ENCODE results near the gene IFNGR1.
"Not testable (repeated sequence)": the region's sequence is repeated elsewhere in the genome, so short reads cannot be mapped to it uniquely, and the experiment has no call there.

The IFNGR1 gene

DNA sequence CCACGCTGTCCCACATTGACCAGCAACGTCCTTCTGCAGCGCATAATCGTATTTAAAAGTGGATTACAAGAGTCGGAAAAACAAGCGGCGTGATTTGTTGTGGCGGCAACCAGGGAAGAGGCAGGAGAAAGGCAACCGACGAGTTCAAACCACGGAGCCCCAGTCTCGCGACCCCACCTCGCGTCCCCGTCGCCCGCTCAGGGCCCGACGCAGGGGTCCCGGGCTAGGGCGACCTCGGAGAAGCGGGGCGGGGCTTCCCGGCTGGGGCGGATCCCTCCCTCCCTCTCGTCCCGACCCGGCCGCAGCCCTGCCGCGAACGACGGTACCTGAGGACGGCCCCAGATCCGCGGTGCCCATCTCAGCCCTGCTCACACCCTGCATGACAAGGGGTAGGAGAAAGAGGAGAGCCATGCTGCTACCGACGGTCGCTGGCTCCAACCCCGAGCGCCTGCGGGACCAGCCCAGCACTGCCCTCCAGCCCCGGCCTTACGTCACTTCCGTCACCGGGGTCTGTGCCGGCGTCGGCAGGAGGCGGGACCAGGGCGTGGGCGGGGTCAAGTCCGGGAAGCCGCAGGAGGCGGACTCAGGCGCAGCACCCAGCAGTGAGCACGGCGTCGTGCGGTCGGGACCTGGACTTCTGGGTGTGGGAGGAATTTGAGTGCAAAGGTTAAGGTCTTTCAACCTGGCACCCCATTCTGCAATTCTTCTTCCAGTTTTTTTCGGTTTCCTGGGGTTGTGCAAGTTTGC lies at the start of gene IFNGR1:
Gene IFNGR1, minus strand, starts transcription at position 469 of the 747 bp plus-strand sequence. Its CDS starts 58 bp downstream, at position 411.
- DNase-seq = peak; percentile 65

DNA sequence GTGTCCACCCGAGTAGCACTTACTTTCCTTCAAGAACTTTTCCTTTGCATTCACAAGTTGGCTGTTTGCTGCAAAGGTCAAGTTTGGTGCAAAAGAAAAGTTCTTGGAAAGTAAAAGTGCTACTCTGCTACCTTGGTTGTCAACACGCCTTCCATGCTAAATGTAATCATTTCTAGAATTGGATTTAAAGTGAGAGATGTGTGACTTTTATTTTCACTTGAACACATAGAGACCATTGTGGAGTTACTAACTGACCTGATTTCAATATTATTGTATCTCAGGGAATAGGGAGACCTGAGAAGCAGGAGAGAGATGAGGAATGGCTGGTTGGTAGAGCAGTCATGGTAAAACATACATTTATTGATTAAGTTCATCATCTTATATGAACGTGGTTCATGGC lies 49.7 kb upstream of the IFNGR1 start:
- DNase-seq = no peak

DNA sequence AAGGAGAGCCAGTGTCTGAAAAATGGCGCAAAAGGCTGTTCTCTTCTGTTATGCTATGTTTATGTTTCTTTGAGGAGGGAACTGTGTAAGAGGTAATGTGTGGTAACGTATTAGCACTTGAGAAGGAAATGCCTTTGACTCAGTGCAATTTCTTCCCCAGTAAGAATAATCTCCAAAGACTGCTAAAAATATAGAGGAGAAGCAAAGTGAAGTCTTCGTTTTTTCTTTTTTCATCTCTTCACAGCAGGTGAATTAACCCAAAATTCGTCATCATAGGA lies 47.1 kb upstream of the IFNGR1 start:
- DNase-seq = no peak

DNA sequence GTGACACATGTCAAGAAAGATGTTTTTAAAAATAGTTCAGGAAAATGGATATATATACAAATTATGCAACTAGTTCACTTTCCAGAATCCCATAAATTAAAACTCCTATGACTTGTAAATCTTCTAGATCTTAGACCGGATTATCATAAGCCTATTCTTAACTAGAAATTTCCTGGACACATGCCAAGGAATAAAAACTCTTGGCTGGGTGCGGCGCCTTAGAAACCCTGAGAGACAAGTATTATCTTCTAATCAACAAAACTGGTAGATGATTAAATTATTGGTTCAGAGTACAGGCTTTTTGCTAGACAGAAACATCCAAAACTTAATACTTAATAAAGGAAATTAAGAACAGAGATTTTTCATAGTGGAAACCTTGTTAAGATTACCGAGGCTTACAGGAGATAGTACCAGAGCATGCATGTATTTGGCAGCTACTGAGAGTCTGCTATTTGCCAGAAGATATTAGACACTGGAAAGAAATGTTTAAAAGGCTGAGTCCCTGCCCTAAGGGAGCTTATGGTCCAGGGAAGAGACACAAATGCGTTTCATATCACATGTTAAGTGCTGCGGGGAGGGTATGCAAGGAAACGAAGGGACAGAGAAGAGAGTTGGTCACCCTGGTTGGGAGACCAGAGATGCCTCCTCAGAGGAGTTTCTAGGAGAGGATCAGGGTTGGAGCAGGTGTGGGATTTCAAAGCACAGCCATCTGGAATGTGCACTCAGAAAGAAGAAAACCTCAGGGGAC lies 46.5 kb upstream of the IFNGR1 start:
- no peak for DNase-seq

DNA sequence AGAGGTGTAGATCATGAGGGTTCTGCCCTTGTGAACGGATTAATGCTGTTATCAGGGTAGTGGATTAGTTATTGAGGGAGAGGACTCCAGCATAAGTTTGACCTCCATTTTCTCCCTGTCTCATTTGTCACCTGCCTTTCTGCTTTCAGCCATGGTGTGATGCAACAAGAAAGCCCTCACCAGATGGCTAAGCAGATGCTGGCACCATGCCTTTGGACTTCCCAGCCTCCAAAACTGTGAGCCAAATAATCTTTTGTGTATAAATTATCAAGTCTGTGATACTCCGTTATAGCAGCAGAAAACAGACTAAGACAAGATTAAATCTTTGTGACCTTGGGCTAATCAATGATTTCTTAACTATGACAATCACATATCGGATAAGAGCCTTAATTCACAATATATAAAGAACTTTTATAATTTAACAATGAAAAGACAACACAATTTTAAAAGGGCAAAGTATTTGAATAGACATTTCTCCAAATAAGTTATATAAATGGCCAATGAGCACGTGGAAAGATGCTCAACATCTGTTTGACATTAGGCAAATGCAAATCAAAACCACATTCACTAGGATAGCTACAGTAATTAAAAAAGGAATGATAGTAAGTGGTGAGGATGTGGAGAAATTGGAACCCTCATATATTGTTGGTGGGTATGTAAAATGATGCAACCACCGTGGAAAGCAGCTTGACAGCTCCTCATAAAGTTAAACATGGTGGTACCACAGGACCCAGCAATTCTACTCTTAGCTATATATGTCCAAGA lies 45.3 kb upstream of the IFNGR1 start:
- no peak for DNase-seq

DNA sequence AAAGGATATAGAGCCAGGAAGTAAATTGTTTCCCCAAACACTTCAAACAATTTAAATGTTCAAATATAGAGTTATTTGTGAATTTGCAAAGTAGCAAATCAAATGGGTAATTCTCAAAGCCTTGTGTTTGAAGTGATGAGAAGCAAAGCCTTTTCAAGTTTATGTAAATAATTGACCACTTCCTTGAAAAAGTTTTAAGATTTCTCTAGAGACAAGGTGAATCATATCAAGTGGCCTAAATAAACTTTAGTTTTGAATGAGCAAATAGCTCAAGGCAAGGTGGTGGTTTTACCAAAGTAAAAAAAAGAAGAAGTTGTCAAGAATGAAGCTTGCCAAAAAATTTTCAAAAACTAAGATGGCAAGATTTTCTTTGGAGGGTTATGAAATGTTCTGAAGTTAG lies 42.6 kb upstream of the IFNGR1 start:
- no peak for DNase-seq

DNA sequence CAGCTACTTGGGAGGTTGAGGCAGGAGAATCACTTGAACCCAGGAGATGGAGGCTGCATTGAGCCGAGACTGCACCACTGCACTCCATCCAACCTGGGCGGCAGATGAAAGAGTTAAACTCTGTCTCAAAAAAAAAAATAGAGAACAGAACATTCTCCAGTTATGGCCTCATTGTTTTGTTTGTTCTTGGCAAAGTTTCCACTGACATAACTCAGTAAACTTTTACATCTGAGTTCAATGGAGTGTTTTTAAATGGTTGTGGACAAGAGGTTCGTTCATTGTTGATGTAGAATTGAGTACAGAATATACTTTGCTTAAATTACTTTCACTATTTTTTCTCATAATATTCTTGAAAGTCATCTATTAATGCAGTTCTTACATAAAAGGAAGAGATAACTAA lies 42.2 kb upstream of the IFNGR1 start:
- no peak for DNase-seq

DNA sequence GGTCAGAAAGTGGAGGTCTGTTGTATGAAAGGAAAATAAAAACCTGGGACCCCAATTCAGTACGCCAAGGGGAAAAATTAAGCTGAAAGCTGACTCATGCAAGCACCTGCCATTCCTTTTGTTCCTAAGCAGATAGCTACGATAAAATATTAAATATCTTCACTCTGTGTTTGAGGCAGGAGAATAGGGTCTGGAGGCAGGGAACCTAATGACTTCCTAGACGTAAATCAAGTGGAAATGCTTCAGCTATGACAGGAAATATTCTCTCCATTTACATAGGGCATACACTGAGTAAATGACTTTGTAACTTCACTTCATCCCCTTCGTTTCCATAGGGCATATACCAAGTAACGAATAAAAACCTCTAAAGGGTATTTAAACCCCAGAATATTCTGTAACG lies 41.0 kb upstream of the IFNGR1 start:
- DNase-seq = no peak

DNA sequence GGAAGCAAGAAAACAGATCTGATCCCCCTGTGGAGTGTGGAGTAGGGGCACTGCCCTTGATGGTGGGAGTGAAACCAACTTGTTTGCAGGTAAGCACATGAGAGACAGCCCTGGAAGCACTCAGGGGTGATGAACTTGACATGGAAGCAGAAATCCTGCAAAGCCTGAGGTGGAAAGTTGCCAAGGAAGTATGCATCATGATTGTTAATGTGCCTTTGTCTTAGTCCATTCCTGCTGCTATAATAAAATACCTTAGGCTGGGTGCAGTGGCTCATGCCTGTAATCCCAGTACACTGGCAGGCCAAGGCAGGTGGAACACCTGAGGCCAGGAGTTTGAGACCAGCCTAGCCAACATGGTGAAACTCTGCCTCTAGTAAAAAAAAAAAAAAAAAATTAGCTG lies 40.2 kb upstream of the IFNGR1 start:
- DNase-seq = no peak

- DNase-seq = no peak
Observed at GRCh38 chr6:137258170-137258569, 39.0 kb upstream of the IFNGR1 start.

- no peak for DNase-seq
Observed at GRCh38 chr6:137256350-137257103, 37.3 kb upstream of the IFNGR1 start.

GRCh38 chr6:137254966-137255365 lies 35.8 kb upstream of the IFNGR1 start:
- DNase-seq = no peak

DNA sequence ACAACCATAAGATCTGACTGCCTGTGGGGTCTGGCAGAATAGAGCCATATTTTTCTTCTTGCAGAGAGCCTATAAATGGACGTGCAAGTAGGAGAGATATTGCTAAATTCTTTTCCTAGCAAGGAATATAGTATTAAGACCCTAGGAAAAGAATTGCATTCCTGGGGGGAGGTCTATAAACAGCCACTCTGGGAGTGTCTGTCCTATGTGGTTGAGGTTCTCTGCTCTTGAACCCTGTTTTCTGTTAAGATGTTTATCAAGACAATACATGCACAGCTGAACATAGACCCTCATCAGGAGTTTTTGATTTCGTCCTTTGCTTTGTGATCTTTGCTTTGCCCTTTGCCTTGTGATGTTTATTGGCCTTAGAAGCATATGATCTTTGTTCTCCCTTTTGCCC lies 35.2 kb upstream of the IFNGR1 start:
- not testable (repeated sequence) for DNase-seq

DNA sequence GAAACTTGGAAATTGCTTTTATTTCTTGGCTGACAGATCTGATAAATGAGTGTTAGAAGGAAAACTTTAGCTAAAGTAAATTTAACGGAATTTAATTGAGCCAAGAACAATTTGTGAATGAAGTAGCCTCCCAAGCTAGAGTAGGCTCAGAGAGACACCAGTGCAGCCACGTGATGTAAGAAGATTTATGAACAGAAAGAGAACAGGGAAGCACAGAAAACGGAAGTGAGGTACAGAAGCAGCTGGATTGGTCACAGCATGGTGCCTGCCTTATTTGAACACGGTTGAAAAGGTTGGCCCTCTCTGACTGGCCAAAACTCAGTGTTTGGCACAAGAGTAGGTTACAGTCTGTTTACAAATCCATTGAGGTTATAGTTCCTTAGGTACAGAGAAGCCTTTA lies 29.5 kb upstream of the IFNGR1 start:
- DNase-seq = no peak

DNA sequence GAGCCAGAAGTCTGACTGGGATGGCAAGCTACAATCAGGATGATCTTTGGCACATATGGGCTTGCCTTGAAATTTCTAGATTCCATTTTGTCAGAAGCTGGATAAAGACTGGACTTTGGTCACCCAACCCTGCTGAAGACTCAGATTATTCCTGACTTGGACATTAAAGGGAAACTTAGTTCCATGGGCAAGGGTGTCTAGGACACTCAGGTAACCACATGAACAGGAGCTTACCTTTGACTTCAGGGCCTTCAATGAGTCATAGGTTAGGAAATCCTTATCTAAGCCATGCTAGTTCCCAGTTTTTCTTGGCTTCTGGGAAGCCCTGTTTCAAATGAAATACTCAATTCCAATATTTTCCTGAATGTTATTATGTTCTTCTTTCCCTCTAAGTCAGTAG lies 28.5 kb upstream of the IFNGR1 start:
- DNase-seq = no peak

DNA sequence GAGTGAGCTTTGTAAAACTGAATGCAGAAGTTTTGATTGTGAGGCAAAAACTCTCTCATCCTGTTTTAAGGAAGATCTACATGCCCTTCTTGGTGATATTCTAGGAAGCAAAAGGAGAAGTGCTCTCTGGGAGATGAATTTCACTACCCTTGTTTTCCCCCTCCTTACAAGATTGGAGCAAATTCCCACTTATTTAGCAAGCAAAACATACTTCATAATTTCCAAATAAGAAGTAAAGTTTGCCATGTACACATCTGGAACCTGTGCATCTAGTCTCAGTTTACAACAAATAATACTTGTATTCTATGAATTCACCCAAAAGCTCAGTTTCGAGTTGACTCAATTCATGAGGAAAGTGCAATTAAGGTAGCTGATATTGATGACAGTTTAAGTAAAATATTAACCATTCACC lies 27.6 kb upstream of the IFNGR1 start:
- DNase-seq = no peak

GRCh38 chr6:137246164-137246563 lies 27.0 kb upstream of the IFNGR1 start:
- DNase-seq = no peak

- no peak for DNase-seq
Observed at GRCh38 chr6:137241481-137242038, 22.4 kb upstream of the IFNGR1 start.

- DNase-seq = no peak
Observed at GRCh38 chr6:137240168-137240567, 21.0 kb upstream of the IFNGR1 start.

- DNase-seq = no peak
Observed at GRCh38 chr6:137237413-137238170, 18.4 kb upstream of the IFNGR1 start.

DNA sequence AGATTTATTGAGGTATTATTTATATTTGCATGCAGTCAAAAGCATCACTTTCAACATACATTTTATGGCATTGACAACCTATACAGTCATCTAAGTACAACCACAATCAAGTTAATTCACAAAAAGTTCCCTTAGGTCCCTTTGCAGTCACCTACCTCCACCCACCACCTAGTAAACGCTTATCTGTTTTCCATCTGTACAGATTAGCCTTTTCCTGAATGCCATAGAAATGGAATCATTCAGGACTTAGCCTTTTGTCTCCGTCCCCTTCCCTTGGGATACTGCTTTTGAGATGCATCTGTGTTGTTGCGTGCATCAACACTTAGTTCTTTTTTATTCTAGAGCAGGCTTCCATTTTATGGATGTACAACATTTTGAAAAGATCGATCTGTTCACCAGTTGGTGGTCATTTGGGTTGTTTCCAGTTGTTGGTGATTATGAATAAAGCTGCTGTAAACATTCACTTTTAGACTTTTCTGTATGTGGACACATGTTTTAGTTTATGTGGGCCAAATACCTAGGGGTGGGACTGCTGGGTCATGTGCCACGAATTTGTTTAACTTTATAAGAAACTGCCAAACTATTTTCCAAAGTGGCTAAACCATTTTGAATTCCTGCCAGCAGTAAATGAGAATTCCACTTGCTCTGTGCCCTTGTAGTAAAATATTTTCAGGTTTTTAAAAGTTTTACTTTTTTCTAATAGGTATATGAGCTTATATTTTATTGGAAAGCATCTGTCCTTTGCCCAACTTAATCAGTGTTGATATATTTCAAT lies 17.6 kb upstream of the IFNGR1 start:
- no peak for DNase-seq
